DOHH2 (cell line): ENCODE data around the gene SNX30.

Experiments used
- H3F3A ChIP-seq: fragments of 200-600 bp; sonication (generic), shearing (Covaris generic); 2 replicates; pipeline ENCODE4 v1.6.0; 2016; ENCODE audit warnings: antibody characterized with exemption, mild to moderate bottlenecking; ENCODE audit not compliant: control insufficient read depth, insufficient read depth
- H3K27ac ChIP-seq: fragments of 200-600 bp; sonication (generic); 2 replicates; pipeline ENCODE4 v1.5.1; 2014; ENCODE audit warnings: low read depth, mild to moderate bottlenecking, low read length, moderate library complexity
- H3K27me3 ChIP-seq: fragments of 200-600 bp; sonication (generic); 2 replicates; pipeline ENCODE4 v1.6.1; 2014; ENCODE audit warnings: mild to moderate bottlenecking, low read length, mixed read lengths; ENCODE audit not compliant: control insufficient read depth
- H3K36me3 ChIP-seq: fragments of 200-600 bp; sonication (generic); 2 replicates; pipeline ENCODE4 v1.6.1; 2014; ENCODE audit warnings: mild to moderate bottlenecking, low read length, moderate library complexity, mixed read lengths; ENCODE audit not compliant: control insufficient read depth
- H3K4me1 ChIP-seq: fragments of 200-600 bp; sonication (generic); 2 replicates; pipeline ENCODE4 v1.6.1; 2014; ENCODE audit warnings: mild to moderate bottlenecking, low read length, mixed read lengths; ENCODE audit not compliant: control insufficient read depth
- H3K4me2 ChIP-seq: fragments of 200-600 bp; sonication (generic); 2 replicates; pipeline ENCODE4 v1.6.0; 2014; ENCODE audit warnings: mild to moderate bottlenecking, low read length, moderate library complexity
- H3K4me3 ChIP-seq: fragments of 200-600 bp; sonication (generic); 2 replicates; pipeline ENCODE4 v1.5.1; 2014; ENCODE audit warnings: mild to moderate bottlenecking, low read length, mixed read lengths
- H3K79me2 ChIP-seq: fragments of 200-600 bp; sonication (generic); 2 replicates; pipeline ENCODE4 v1.6.1; 2014; ENCODE audit warnings: mild to moderate bottlenecking, low read length, mixed read lengths; ENCODE audit not compliant: control insufficient read depth
- H3K9me2 ChIP-seq: fragments of 200-600 bp; sonication (generic); replicated peaks from 2 replicates; pipeline ENCODE4 v1.6.1; 2014; ENCODE audit warnings: mild to moderate bottlenecking, low read length, mixed read lengths; ENCODE audit not compliant: control insufficient read depth
- H3K9me3 ChIP-seq: fragments of 200-600 bp; sonication (generic); 2 replicates; pipeline ENCODE4 v1.6.1; 2014; ENCODE audit warnings: antibody characterized with exemption, low read length, mixed read lengths; ENCODE audit not compliant: control insufficient read depth, insufficient read depth
- H4K20me1 ChIP-seq: fragments of 200-600 bp; sonication (generic); 2 replicates; pipeline ENCODE4 v1.6.0; 2014; ENCODE audit warnings: low read depth, mild to moderate bottlenecking, antibody characterized with exemption, low read length, moderate library complexity; ENCODE audit not compliant: control insufficient read depth, insufficient read depth
- CTCF ChIP-seq: fragments of 200-600 bp; sonication (generic); IDR thresholded peaks from one replicate; pipeline ENCODE4 v1.5.1; 2014; ENCODE audit warnings: antibody characterized with exemption, mild to moderate bottlenecking, low read depth, low read length; ENCODE audit not compliant: poor library complexity, severe bottlenecking
- EZH2phosphoT487 ChIP-seq: fragments of 200-600 bp; sonication (generic); IDR thresholded peaks from 2 replicates; pipeline ENCODE4 v1.6.1; 2017; ENCODE audit warnings: borderline replicate concordance, mild to moderate bottlenecking, antibody characterized with exemption, low read length, moderate library complexity, mixed read lengths

Gene SNX30

GRCh38 chr9:112787978-112788377 lies 37.4 kb downstream of the SNX30 start:
- H3K27me3 ChIP-seq: no peaks in the 10 kb centered on the region
- H3K9me3 ChIP-seq: no peaks in the 10 kb centered on the region
- peaks cover 75% of the 10 kb centered on the region for H3K4me1 ChIP-seq
- peaks cover 14% of the 10 kb centered on the region for H3F3A ChIP-seq
- H3K36me3 ChIP-seq: no peaks in the 10 kb centered on the region
- H3K4me2 ChIP-seq: peak overlapping the region; percentile 70
- no peak for TF ChIP-seq EZH2phosphoT487
- no peak for TF ChIP-seq CTCF
- H3K79me2 ChIP-seq: peaks cover 91% of the 10 kb centered on the region
- H3K27ac ChIP-seq: no peak overlapping the region
- no peaks in the 10 kb centered on the region for H3K9me2 ChIP-seq
- no peaks in the 10 kb centered on the region for H4K20me1 ChIP-seq
- H3K4me3 ChIP-seq: peak overlapping the region; percentile 58; the same call in 1 of the 2 replicates

GRCh38 chr9:112789473-112789872 lies 38.9 kb downstream of the SNX30 start:
- Histone ChIP-seq H3K36me3 (no peaks in the 10 kb centered on the region), H3K27me3 (no peaks in the 10 kb centered on the region), H3K9me3 (no peaks in the 10 kb centered on the region), H3F3A (peaks cover 14% of the 10 kb centered on the region), H3K27ac (no peak overlapping the region), H4K20me1 (no peaks in the 10 kb centered on the region), H3K9me2 (no peaks in the 10 kb centered on the region), H3K4me2 (no peak overlapping the region), H3K4me3 (no peak overlapping the region), H3K79me2 (peaks cover 91% of the 10 kb centered on the region), H3K4me1 (peaks cover 71% of the 10 kb centered on the region)
- TF ChIP-seq EZH2phosphoT487 (no peak), CTCF (no peak)

- H3K4me3 ChIP-seq: no peak overlapping the region
- no peaks in the 10 kb centered on the region for H3K27me3 ChIP-seq
- H3K36me3 ChIP-seq: no peaks in the 10 kb centered on the region
- no peak overlapping the region for H3K4me2 ChIP-seq
- H3F3A ChIP-seq: peaks cover 14% of the 10 kb centered on the region
- peaks cover 91% of the 10 kb centered on the region for H3K79me2 ChIP-seq
- no peaks in the 10 kb centered on the region for H3K9me2 ChIP-seq
- no peak overlapping the region for H3K27ac ChIP-seq
- H3K9me3 ChIP-seq: no peaks in the 10 kb centered on the region
- no peaks in the 10 kb centered on the region for H4K20me1 ChIP-seq
- TF ChIP-seq EZH2phosphoT487 (no peak), CTCF (no peak)
- peaks cover 67% of the 10 kb centered on the region for H3K4me1 ChIP-seq
These were observed 39.6 kb downstream of the SNX30 start for GRCh38 chr9:112789891-112790774.
